Stimulated activated CD8-positive, alpha-beta memory T cell treated with anti-CD3 and anti-CD28 coated beads, Interleukin-15, amount 100 ng/mL, for 48 hours (primary cell): ENCODE results near the gene STK32B.

Experiments
- DNase-seq, 2 donors: peaks; one replicate each; pipeline ENCODE4 v3.0.0-alpha.2; 2020; ENCODE audit warnings: low read depth in 2 of 2

The STK32B gene

DNA sequence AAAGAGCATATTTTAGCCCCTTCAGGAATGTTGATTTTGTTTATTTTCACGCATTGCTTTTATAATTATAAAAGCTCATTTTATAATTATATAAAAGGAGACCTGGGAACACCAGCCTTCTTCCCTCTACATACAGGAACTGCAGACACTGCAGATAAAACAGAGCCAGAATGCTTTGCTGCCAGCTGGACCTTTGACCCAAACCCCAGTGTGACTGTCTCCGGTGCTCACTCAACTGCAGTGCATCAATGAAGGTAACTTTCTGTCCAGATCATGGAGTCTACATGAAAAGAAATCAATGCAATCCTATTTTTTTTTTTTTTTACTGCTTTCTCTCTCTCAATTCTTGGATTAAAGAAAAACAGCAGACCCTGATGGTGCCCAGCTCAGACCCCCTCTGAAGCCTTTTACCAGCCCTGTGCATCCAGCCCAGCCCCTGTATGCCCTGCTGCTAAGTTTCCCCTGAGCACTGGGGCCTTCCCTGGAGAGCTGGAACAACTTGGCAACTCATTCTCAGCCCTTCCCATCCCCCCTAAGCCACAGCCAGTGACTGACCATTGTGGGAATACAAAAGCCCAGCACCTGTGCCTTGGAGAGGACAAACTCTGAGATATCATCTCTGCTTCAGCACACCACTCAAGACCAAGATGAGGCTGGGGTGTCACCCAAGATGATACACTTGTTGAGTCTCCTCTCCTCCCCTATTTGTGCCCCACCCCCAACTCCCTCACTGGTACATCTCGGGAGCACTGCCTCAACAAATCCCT, 475.0 kb downstream of the STK32B start:
- DNase-seq: no peak

DNA sequence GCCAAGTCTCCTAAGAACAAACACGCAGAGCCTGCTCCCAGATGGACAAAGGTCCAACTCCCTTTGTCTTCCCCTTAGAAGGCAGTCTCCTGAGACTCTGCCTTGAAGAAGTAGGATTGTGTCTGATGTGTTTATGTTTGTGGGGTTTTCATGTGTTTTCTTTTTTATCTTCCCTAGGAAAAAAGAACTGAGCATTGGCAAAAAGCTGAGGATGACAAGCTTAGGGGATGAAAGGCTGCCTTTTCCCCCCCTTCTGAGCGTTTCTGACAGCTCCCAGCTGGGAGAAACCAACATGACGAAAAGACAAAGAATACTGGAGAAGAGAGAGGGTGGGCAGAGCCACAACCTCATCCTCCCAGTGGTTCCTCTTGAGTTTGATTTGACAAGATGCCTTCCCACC, 475.9 kb downstream of the STK32B start:
- no peak for DNase-seq

DNA sequence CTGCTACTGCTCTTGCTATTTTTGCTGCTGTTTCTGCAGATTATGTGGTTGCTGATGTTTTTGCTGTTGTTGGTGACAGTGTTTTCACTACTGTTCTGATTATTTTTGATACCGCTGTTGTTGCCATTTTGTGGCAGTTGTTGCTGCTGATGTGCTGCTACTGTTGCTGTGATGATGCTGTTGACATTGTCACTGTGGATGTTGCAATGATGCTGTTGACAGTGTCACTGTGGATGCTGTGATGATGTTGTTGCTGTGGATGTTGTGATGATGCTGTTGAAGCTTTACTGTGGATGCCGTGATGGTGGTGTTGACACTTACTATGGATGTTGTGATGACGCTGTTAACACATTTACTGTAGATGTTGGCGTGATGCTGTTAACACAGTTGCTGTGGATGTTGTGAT, 476.8 kb downstream of the STK32B start:
- DNase-seq: no peak

DNA sequence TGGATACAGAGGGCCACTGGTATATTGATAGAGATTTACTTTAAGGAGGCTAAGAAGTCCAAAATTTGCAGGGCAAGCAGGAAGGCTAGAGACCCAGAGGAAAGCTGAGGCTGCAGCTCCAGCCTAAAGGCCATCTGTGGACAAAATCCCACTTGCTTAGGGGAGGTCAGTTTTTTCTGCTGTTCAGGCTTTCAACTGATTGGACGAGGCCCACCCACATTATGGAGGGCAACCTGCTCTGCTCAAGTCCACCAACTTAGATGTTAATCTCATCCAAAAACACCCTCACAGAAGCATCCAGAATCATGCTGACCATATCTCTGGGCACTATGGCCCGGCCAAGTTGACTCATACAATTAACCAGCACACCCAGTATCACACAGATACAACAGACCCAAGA, 480.8 kb downstream of the STK32B start:
- DNase-seq: no peak

DNA sequence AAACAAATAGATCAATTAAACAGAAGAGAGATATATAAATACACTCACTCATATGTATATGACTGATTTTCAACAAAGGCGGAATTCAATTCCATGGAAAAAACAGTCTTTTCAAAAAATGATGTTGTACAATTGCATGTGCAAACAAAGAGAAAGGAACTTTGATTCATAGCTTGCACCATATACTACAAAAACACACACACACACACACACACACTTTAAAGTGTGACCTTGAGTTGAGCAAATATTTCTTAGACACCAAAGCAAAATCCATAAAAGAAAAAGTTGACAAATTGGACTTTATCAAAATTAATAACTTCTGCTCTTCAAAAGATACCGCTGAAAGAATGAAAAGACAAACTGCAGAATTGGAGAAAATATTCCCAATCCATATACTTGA, 488.3 kb downstream of the STK32B start:
- no peak for DNase-seq

DNA sequence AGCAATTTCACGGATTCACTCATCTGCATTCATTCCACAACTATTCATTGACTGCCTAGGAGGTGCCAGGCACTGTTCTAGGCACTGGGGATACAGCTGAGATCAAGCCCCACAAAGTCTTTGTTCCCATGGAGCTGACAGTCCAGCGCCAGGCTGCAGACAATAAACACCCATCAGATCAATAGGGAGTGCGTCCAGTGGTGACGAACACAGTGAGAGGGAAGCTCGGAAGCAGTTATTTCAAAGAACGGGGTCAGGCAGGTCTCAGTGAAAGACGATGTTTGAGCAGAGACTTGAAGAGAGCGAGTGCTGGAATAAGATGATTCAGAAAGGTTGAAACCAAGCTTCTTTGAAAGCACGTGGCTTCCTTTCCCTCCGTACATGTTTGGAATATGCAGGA, 489.9 kb downstream of the STK32B start:
- no peak for DNase-seq

DNA sequence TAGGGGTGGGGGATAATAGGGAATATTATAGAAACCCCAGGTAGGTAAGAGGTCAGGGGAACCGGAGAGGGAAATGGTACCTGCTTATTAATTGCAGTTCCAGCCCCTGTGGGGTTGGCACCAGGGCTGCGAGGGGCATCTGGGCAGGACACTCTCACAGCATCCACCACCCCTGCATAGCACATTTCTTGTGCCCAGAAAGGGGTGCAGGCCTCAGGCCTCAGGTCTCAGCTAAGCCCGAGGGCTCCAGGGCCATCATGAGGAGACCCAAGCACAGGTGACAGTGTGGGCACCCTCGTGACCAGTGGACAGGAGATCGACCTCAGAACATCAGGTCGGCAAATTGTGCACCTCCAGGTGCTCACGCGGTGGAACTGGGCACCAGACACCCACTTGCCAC, 492.4 kb downstream of the STK32B start:
- no peak for DNase-seq

DNA sequence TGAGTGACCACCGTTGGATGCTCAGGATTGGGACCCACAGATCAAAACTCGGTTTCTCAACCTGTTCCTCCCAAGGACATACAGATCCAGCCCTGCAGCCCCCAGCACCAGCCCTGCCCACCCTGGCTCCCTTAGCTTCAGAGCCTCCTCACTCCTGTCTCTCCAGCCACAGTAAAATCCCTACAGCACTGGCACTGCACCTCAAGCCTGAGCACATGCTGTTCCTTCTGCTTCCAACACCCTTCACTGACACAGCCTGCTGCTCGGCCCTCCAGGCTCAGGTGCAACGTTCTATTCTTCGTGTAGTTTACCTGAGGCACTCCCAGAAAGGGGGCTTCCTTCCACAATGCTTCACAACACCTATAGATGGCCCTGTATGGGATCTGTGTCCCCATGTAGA, 493.5 kb downstream of the STK32B start:
- no peak for DNase-seq

DNA sequence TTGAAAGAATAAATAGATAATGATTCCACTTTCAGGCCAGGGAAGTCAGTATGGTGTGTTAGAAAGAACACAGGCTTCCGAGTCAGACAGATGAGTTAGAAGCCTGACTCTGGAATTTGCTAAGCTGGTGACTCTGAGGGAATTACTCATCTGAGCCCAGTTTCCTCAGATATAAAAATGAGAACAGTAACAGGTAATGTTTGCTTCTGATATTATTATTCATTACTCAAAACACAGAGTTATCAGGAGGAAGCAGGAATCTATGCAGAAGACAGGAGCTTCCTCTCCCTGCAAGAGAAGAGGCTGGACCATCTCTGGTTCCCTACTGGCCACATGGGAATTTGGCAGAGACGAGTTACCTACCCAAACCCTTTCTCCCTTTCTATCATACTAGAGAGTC, 494.0 kb downstream of the STK32B start:
- DNase-seq: no peak

DNA sequence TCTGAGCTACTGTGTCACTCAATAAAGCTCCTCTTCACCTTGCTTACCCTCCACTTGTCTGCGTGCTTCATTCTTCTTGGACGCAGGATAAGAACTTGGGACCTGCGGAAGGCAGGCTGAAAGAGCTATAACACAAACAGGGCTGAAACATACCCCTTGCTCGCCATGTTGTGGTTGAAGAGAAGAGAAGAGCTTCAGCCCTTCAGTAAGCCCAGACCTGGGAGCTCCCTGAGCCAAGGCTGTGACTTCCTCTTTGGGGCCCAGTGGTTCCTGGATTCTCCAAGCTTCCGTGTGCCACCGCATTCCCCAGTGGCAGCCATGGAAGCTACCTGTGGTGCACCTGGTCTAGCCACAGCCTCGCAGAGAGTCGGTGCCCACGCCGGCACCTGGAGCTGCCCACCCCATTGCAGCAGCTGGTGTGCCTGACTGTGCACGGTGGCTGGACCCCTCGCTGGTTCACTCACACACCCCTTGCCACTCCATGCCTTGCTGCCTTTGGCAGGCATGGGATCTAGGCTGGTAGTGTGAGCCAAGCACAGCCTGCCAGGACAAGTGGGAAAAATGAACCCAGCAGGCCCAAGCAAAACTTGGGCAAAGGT, 496.5 kb downstream of the STK32B start:
- no peak for DNase-seq
